GM21529 (cell line): ENCODE measurements around the gene FN1.
"Not testable (repeated sequence)": the region's sequence is repeated elsewhere in the genome, so short reads cannot be mapped to it uniquely, and the experiment has no call there.

ENCODE experiments used
- ATAC-seq: cut with Tn5 transposase; IDR thresholded peaks from one replicate; pipeline ENCODE4 v1.9.1; 2021; ENCODE audit not compliant: unreplicated experiment

The FN1 gene

GRCh38 chr2:215409331-215410127 is 26.3 kb downstream of the FN1 start:
- ATAC-seq: no peak

GRCh38 chr2:215408441-215408840 is 27.4 kb downstream of the FN1 start:
- not testable (repeated sequence) for ATAC-seq

GRCh38 chr2:215407590-215408264 is 28.1 kb downstream of the FN1 start:
- ATAC-seq: no peak

DNA sequence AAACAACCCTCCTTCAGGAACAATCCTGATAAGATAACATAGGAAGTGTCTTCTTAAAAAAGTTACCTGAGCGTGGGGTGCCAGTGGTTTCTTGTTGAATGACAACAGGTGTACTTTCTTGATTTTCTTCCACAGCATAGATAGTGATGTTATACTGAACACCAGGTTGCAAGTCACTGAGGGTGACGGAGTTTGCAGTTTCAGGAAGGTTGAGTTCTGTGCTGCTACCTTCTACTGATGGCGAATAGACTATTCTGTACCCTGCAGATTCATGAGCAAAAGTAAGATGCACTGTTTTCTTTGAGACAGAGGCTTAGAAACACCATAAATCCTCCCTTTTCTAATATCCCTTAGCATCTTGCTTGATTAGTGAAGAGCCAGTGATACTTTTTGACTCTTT is 28.8 kb downstream of the FN1 start:
- no peak for ATAC-seq

GRCh38 chr2:215405722-215406581 is 29.9 kb downstream of the FN1 start:
- ATAC-seq: peak; percentile 52

GRCh38 chr2:215404348-215405012 is 31.4 kb downstream of the FN1 start:
- ATAC-seq: no peak

GRCh38 chr2:215403441-215404347 is 32.2 kb downstream of the FN1 start:
- ATAC-seq: no peak

DNA sequence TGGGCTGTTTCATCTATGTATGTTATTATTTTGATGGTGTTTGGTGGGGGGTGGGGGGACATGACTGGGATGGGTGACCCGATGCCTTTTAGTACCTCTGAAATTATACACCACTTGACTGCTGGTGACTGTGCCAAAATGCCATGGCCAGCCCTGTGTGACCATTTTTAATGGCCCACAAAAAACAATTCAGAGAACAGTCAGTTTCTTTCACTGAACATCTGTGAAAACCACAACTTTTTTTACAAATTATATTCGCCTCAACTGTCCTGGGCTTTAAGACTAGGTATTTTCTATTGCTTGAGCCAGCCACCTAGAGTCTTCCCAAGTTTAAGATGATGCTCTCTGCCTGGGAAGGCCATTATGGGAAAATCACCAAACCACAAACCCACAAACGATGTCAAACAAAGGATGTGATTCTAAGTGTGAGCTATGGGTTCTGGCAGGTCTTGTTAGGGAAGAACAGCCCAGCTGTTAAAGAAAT is 33.9 kb downstream of the FN1 start:
- no peak for ATAC-seq

DNA sequence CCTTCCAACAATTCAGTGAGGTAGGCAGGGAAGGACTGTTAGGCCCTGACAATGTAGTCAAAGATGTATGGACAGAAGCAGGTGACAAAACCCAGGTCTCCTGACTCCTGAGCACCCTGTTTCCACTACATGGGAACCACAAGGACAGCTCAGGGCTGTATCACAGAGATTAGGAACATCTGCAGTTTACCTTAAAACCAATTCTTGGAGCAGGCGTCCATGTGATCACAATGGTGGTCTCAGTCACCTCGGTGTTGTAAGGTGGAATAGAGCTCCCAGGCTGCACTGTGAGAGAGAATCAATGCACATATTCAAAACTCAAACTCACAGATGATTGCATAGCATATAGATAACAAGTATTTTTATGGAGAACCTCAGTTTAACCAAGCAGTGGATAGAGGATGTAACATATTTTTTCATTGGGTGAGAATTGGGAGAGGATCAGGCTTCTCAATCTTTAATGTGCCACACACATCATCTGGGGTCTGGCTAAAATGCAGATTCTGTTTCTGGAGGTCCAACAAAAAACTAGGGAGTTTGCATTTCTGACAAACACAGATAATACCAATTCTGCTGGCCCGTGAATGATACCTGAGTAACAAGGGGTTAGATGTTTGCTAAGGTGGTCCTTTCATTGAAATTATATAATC is 36.7 kb downstream of the FN1 start:
- no peak for ATAC-seq

- ATAC-seq: no peak
These were observed 38.1 kb downstream of the FN1 start for GRCh38 chr2:215397632-215398341.

DNA sequence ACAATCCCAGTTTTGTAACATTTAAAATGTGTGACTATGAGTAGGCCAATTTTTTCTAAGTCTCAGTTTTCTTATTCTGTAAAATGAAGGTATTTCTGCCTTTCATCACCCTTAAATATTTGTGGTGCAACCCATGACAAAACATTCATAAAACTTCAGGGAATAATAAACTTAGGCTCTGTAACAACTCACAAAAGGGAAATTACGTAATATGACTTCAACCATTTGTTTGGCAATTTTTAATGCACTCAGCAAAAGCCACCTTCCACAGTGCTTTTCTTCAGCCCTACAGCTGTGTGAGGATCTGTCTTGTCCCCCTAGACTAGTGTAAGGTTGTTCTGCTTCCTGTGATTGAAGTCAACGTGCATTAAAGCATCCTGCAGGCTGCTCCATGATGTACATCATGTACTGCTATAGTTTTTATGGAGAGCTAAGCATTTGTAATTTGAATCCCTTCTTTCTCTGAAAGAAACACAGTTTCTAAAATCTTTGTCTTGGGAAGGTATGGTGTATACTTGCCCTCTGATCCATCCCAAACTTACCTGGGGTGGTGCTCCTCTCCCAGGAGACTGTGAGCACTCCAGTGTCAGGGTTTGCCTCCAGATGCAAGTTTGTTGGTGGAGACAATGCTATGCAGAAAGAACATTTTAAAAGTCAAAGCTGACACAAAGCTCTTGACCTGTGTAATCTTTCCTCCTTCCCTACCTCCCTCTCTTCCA is 39.1 kb downstream of the FN1 start:
- ATAC-seq: no peak

GRCh38 chr2:215395687-215396460 is 40.0 kb downstream of the FN1 start:
- no peak for ATAC-seq

DNA sequence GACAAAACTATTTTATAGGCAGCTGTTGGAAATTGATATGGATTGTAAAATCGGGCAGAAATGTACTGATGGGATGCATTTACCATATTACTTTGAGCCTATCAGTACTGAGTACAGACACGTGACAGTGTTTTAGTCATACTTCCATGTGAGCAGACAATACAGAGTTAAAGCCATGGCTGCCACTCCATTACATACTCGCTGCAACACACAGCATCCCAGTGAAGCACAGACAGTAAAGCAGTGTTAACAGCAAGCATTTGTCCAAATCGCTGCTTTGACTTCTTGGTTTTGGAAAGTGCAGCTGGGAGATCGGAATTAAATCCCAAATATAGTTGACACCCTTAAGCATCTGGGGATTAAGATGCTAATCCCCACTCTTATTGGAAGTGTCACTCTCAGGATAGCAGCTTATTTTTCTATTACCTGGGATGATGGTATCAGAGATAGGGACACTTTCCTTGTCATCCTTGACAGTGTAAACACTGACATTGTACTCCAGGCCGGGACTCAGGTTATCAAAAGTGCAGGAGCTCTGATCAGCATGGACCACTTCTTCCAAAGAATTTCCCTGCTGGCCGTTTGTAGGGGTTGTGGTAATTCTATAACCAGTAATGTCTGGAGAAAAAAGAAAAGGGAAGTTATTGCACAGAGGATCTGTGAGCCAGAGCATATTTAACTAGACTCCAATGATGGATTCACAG is 41.6 kb downstream of the FN1 start:
- ATAC-seq: no peak

GRCh38 chr2:215392687-215393270 is 43.1 kb downstream of the FN1 start:
- no peak for ATAC-seq

- no peak for ATAC-seq
These were observed 43.7 kb downstream of the FN1 start for GRCh38 chr2:215392164-215392563.

GRCh38 chr2:215391531-215391930 is 44.3 kb downstream of the FN1 start:
- ATAC-seq: no peak
